HFFc6 (cell line): Measurements from ENCODE around the gene SPIB. TPM values are rescaled to one million over a fixed set of nuclear protein-coding genes. Genes with fewer than 3 reads are reported as not detected.
"Not testable (repeated sequence)": the region's sequence is repeated elsewhere in the genome, so short reads cannot be mapped to it uniquely, and the experiment has no call there.

Experiments
- DNase-seq: peaks from one replicate; pipeline ENCODE4 v3.0.0-alpha.2; 2018
- H3K27ac Mint-ChIP-seq: 2 replicates; pipeline ENCODE4 v1.8.0; 2020; ENCODE audit warnings: mild to moderate bottlenecking, mixed read lengths
- H3K27me3 Mint-ChIP-seq: 2 replicates; pipeline ENCODE4 v1.8.0; 2021; ENCODE audit warnings: mild to moderate bottlenecking, moderate library complexity, mixed read lengths; ENCODE audit not compliant: insufficient read depth
- H3K36me3 Mint-ChIP-seq: 2 replicates; pipeline ENCODE4 v1.8.0; 2021; ENCODE audit warnings: low read depth, mixed read lengths
- H3K4me1 Mint-ChIP-seq: 2 replicates; pipeline ENCODE4 v1.8.0; 2020; ENCODE audit warnings: low read depth, mixed read lengths
- H3K4me3 Mint-ChIP-seq: 2 replicates; pipeline ENCODE4 v1.8.0; 2020; ENCODE audit warnings: mild to moderate bottlenecking, moderate library complexity, mixed read lengths
- H3K9me3 Mint-ChIP-seq: 2 replicates; pipeline ENCODE4 v1.8.0; 2020; ENCODE audit warnings: mild to moderate bottlenecking, mixed read lengths
- CTCF ChIP-seq: fragments of 200-600 bp; sonication (generic); IDR thresholded peaks from 2 replicates; pipeline ENCODE4 v1.5.0; 2021; ENCODE audit warnings: antibody characterized with exemption, mild to moderate bottlenecking
- total RNA-seq, 6 experiments: library from RNA; stranded (reverse); fragmentation: NEBNext Ultra II Directional; extraction: Animal tissue kit (Norgen Biotek cat#: 25700); gene quantifications; 2 replicates in 1 of 6; 3 replicates in 5 of 6; pipeline ENCODE4 v1.2.3, GENCODE V29; 2021

Gene SPIB
- total RNA-seq, 6 experiments from 2014 or later, result not detected

- Mint-ChIP-seq H3K36me3 (no peaks in the 10 kb centered on the region), H3K4me3 (no peak overlapping the region), H3K27me3 (peaks cover 42% of the 10 kb centered on the region), H3K27ac (no peak overlapping the region), H3K4me1 (peaks cover 10% of the 10 kb centered on the region), H3K9me3 (no peaks in the 10 kb centered on the region)
- TF ChIP-seq CTCF, result no peak
- no peak for DNase-seq
Observed at GRCh38 chr19:50433201-50434180, 14.8 kb downstream of the SPIB start.

GRCh38 chr19:50434525-50434924 lies 15.8 kb downstream of the SPIB start:
- TF ChIP-seq CTCF, result no peak
- no peaks in the 10 kb centered on the region for H3K9me3 Mint-ChIP-seq

GRCh38 chr19:50435221-50435620 lies 16.5 kb downstream of the SPIB start:
- no peak overlapping the region for H3K27ac Mint-ChIP-seq
- no peaks in the 10 kb centered on the region for H3K36me3 Mint-ChIP-seq
- no peaks in the 10 kb centered on the region for H3K9me3 Mint-ChIP-seq
- peaks cover 10% of the 10 kb centered on the region for H3K4me1 Mint-ChIP-seq
- no peak for DNase-seq
- no peak overlapping the region for H3K4me3 Mint-ChIP-seq
- no peak for TF ChIP-seq CTCF
- peaks cover 36% of the 10 kb centered on the region for H3K27me3 Mint-ChIP-seq

More at GRCh38 chr19:50434525-50434924, 15.8 kb downstream of the SPIB start:
- H3K27ac Mint-ChIP-seq, result no peak overlapping the region
- no peaks in the 10 kb centered on the region for H3K36me3 Mint-ChIP-seq
- H3K4me1 Mint-ChIP-seq, result peaks cover 10% of the 10 kb centered on the region
- DNase-seq, result no peak
- H3K4me3 Mint-ChIP-seq, result no peak overlapping the region
- H3K27me3 Mint-ChIP-seq, result peaks cover 37% of the 10 kb centered on the region

GRCh38 chr19:50435627-50436026 lies 16.9 kb downstream of the SPIB start:
- peaks cover 10% of the 10 kb centered on the region for H3K4me1 Mint-ChIP-seq
- H3K36me3 Mint-ChIP-seq, result no peaks in the 10 kb centered on the region
- peaks cover 39% of the 10 kb centered on the region for H3K27me3 Mint-ChIP-seq
- H3K27ac Mint-ChIP-seq, result no peak overlapping the region
- H3K9me3 Mint-ChIP-seq, result no peaks in the 10 kb centered on the region
- no peak overlapping the region for H3K4me3 Mint-ChIP-seq
- no peak for DNase-seq
- TF ChIP-seq CTCF, result no peak

GRCh38 chr19:50437862-50438449 lies 19.2 kb downstream of the SPIB start:
- Mint-ChIP-seq H3K27me3 (peaks cover 37% of the 10 kb centered on the region), H3K27ac (no peak overlapping the region), H3K9me3 (no peaks in the 10 kb centered on the region), H3K4me1 (no peaks in the 10 kb centered on the region), H3K36me3 (no peaks in the 10 kb centered on the region), H3K4me3 (no peak overlapping the region)
- no peak for DNase-seq
- no peak for TF ChIP-seq CTCF

- DNase-seq, H3K4me1 Mint-ChIP-seq, H3K36me3 Mint-ChIP-seq, H3K4me3 Mint-ChIP-seq, H3K27ac Mint-ChIP-seq, H3K9me3 Mint-ChIP-seq: not testable (repeated sequence)
- peaks cover 27% of the 10 kb centered on the region for H3K27me3 Mint-ChIP-seq
Observed at GRCh38 chr19:50439130-50439529, 20.4 kb downstream of the SPIB start.
